SU-DHL-6 (cell line): ENCODE results near the gene IFT52.

Experiments used
- H2AFZ ChIP-seq: fragments of 200-600 bp; sonication (generic); 2 replicates; pipeline ENCODE4 v1.6.1; 2014; ENCODE audit warnings: low read depth, mild to moderate bottlenecking, moderate library complexity, mixed read lengths, antibody characterized with exemption, low read length; ENCODE audit not compliant: severe bottlenecking
- H3F3A ChIP-seq: fragments of 200-600 bp; shearing (Covaris generic); 2 replicates; pipeline ENCODE4 v1.6.0; 2016; ENCODE audit warnings: antibody characterized with exemption, mild to moderate bottlenecking; ENCODE audit not compliant: insufficient read depth
- H3K27ac ChIP-seq: fragments of 200-600 bp; sonication (generic); 2 replicates; pipeline ENCODE4 v1.5.1; 2016; ENCODE audit warnings: low read depth, mild to moderate bottlenecking, low read length, moderate library complexity, mixed read lengths
- H3K27me3 ChIP-seq: fragments of 200-600 bp; sonication (generic), shearing (Covaris generic); 2 replicates; pipeline ENCODE4 v1.6.0; 2014; ENCODE audit warnings: mild to moderate bottlenecking, low read length
- H3K36me3 ChIP-seq: fragments of 200-600 bp; sonication (generic); 2 replicates; pipeline ENCODE4 v1.6.1; 2014; ENCODE audit warnings: mild to moderate bottlenecking, low read length, mixed read lengths
- H3K4me2 ChIP-seq: fragments of 300-600, 200-600 bp; shearing (Covaris generic), sonication (generic); 2 replicates; pipeline ENCODE4 v1.6.0; 2014; ENCODE audit warnings: low read length, low read depth, mild to moderate bottlenecking; ENCODE audit not compliant: poor library complexity, severe bottlenecking
- H3K4me3 ChIP-seq: fragments of 200-600 bp; sonication (generic); 2 replicates; pipeline ENCODE4 v1.5.1; 2014; ENCODE audit warnings: antibody characterized with exemption, low read length, mild to moderate bottlenecking, mixed read lengths; ENCODE audit not compliant: insufficient read depth, poor library complexity, severe bottlenecking
- H3K79me2 ChIP-seq: fragments of 200-600 bp; sonication (generic); 2 replicates; pipeline ENCODE4 v1.6.1; 2014; ENCODE audit warnings: mild to moderate bottlenecking, low read length, moderate library complexity; ENCODE audit not compliant: insufficient read depth
- H3K9ac ChIP-seq: fragments of 200-600 bp; sonication (generic); 2 replicates; pipeline ENCODE4 v1.7.0; 2014; ENCODE audit warnings: mild to moderate bottlenecking, low read length
- H3K9me2 ChIP-seq: fragments of 200-600 bp; sonication (generic); replicated peaks from 2 replicates; pipeline ENCODE4 v1.6.1; 2014; ENCODE audit warnings: low read length; ENCODE audit not compliant: insufficient read depth
- H3K9me3 ChIP-seq: fragments of 200-600 bp; sonication (generic); 2 replicates; pipeline ENCODE4 v1.6.1; 2014; ENCODE audit warnings: low read length, mixed read lengths; ENCODE audit not compliant: insufficient read depth
- H4K20me1 ChIP-seq: fragments of 200-600 bp; sonication (generic); 2 replicates; pipeline ENCODE4 v1.6.1; 2014; ENCODE audit warnings: low read depth, mild to moderate bottlenecking, antibody characterized with exemption, low read length, moderate library complexity, mixed read lengths
- CTCF ChIP-seq: fragments of 200-600 bp; sonication (generic); IDR thresholded peaks from one replicate; pipeline ENCODE4 v1.5.1; 2017; ENCODE audit warnings: antibody characterized with exemption, mild to moderate bottlenecking, low read length, moderate library complexity; ENCODE audit not compliant: insufficient read depth, poor library complexity, severe bottlenecking
- EZH2phosphoT487 ChIP-seq: fragments of 200-600 bp; sonication (generic), shearing (Covaris generic); conservative IDR thresholded peaks from 2 replicates; pipeline ENCODE4 v1.6.1; 2018; ENCODE audit warnings: mild to moderate bottlenecking, antibody characterized with exemption, low read length, moderate library complexity, mixed read lengths

IFT52 gene

GRCh38 chr20:43545837-43546578 lies 44.7 kb upstream of the IFT52 start:
- TF ChIP-seq CTCF (no peak), EZH2phosphoT487 (no peak)
- H3K79me2 ChIP-seq = no peaks in the 10 kb centered on the region
- H3F3A ChIP-seq = no peaks in the 10 kb centered on the region
- H3K27ac ChIP-seq = no peak overlapping the region
- no peaks in the 10 kb centered on the region for H3K9me2 ChIP-seq
- H3K9ac ChIP-seq = no peak overlapping the region
- no peak overlapping the region for H3K4me3 ChIP-seq
- no peaks in the 10 kb centered on the region for H3K36me3 ChIP-seq
- no peaks in the 10 kb centered on the region for H4K20me1 ChIP-seq
- no peak overlapping the region for H2AFZ ChIP-seq
- H3K9me3 ChIP-seq = no peaks in the 10 kb centered on the region
- H3K4me2 ChIP-seq = no peak overlapping the region
- no peaks in the 10 kb centered on the region for H3K27me3 ChIP-seq

- Histone ChIP-seq H3K27me3 (no peaks in the 10 kb centered on the region), H3F3A (no peaks in the 10 kb centered on the region), H4K20me1 (no peaks in the 10 kb centered on the region), H3K4me3 (no peak overlapping the region), H3K9me2 (no peaks in the 10 kb centered on the region), H3K9me3 (no peaks in the 10 kb centered on the region), H3K36me3 (no peaks in the 10 kb centered on the region), H3K27ac (no peak overlapping the region), H3K4me2 (no peak overlapping the region), H2AFZ (no peak overlapping the region), H3K9ac (no peak overlapping the region), H3K79me2 (no peaks in the 10 kb centered on the region)
- TF ChIP-seq EZH2phosphoT487 (no peak), CTCF (no peak)
Observed at GRCh38 chr20:43548273-43548880, 42.4 kb upstream of the IFT52 start.

- H3K79me2 ChIP-seq = no peaks in the 10 kb centered on the region
- no peak overlapping the region for H3K27ac ChIP-seq
- no peak overlapping the region for H2AFZ ChIP-seq
- no peaks in the 10 kb centered on the region for H3K9me3 ChIP-seq
- no peak overlapping the region for H3K4me3 ChIP-seq
- H3K9me2 ChIP-seq = no peaks in the 10 kb centered on the region
- TF ChIP-seq EZH2phosphoT487 (no peak), CTCF (no peak)
- no peak overlapping the region for H3K4me2 ChIP-seq
- no peaks in the 10 kb centered on the region for H3K27me3 ChIP-seq
- no peak overlapping the region for H3K9ac ChIP-seq
- H4K20me1 ChIP-seq = no peaks in the 10 kb centered on the region
- no peaks in the 10 kb centered on the region for H3F3A ChIP-seq
- H3K36me3 ChIP-seq = no peaks in the 10 kb centered on the region
Observed at GRCh38 chr20:43549416-43550065, 41.2 kb upstream of the IFT52 start.
